GM12878 (cell line): ENCODE results near the gene ARL14. TPM values are rescaled to one million over a fixed set of nuclear protein-coding genes. Genes with fewer than 3 reads are reported as not detected.

ENCODE experiments used
- ATAC-seq: fragments of 200-7000 bp; cut with Tn5 transposase; 3 replicates; pipeline ENCODE4 v1.9.1; 2020; ENCODE audit warnings: mild to moderate bottlenecking, moderate library complexity
- Bru-seq: library from RNA; stranded (reverse); fragments of 400-500 nt; gene quantifications from one replicate; lab custom pipeline; 2021; lab: Mats Ljungman, UMichigan
- BruChase-seq, 2 experiments: library from RNA; stranded (reverse); fragments of 400-500 nt; gene quantifications; one replicate each; lab custom pipeline; 2021; lab: Mats Ljungman, UMichigan
- BruUV-seq: library from RNA; stranded (reverse); fragments of 400-500 nt; replicated peaks from 2 replicates; lab custom pipeline; 2021; lab: Mats Ljungman, UMichigan
- CTCF ChIA-PET: fragments of 300-600 bp; sonication (Branson Sonifier 250); formaldehyde crosslinking; extraction: SDS; loops from one replicate; lab custom pipeline; 2021; ENCODE audit warnings: inconsistent platforms; lab: Yijun Ruan, JAX
- POLR2A ChIA-PET: fragments of 350-600 bp; formaldehyde crosslinking; extraction: SDS; loops from one replicate; lab custom pipeline; 2021; ENCODE audit warnings: inconsistent platforms; lab: Charles Lee
- RAD21 ChIA-PET: fragments of 300-600 bp; sonication (Branson Sonifier 250); formaldehyde crosslinking; loops from one replicate; lab custom pipeline; 2023; ENCODE audit warnings: antibody characterized with exemption; ENCODE audit not compliant: unreplicated experiment; lab: Charles Lee
- SMC1A ChIA-PET: fragments of 300-600 bp; sonication (Branson Sonifier 250); formaldehyde crosslinking; loops from one replicate; lab custom pipeline; 2023; ENCODE audit not compliant: unreplicated experiment, uncharacterized antibody; lab: Charles Lee
- DNase-seq: peaks from one replicate; pipeline ENCODE4 v3.0.0-alpha.2; 2011; ENCODE audit warnings: low read depth, low spot score
- FAIRE-seq: peaks from 3 replicates; lab custom pipeline; 2011; peaks lifted over from hg19 to GRCh38; lab: Jason Lieb, UNC
- H2AFZ ChIP-seq: 2 replicates; pipeline ENCODE4 v1.6.0; 2011; ENCODE audit warnings: low read depth, low read length, control low read depth; ENCODE audit not compliant: control insufficient read depth
- H3K27ac ChIP-seq: 2 replicates; pipeline ENCODE4 v1.5.1; 2011; ENCODE audit warnings: control low read depth; ENCODE audit not compliant: control insufficient read depth, insufficient read depth
- H3K27me3 ChIP-seq, 2 experiments: replicated peaks in 1 of 2; 2 replicates each; pipeline versions ENCODE4 v1.6.0 to v1.6.1; 2011; ENCODE audit warnings: low read length in 1 of 2; ENCODE audit not compliant: control insufficient read depth in 2 of 2, insufficient read depth in 2 of 2
- H3K36me3 ChIP-seq, 2 experiments: 2 replicates each; pipeline ENCODE4 v1.5.1; 2011; ENCODE audit warnings: low read length in 1 of 2; ENCODE audit not compliant: control insufficient read depth in 2 of 2, insufficient read depth in 2 of 2
- H3K4me1 ChIP-seq: 2 replicates; pipeline ENCODE4 v1.6.1; 2011; ENCODE audit warnings: mild to moderate bottlenecking, low read length, moderate library complexity, mixed read lengths; ENCODE audit not compliant: control insufficient read depth, insufficient read depth
- H3K4me2 ChIP-seq: 2 replicates; pipeline ENCODE4 v1.6.0; 2011; ENCODE audit warnings: control low read depth; ENCODE audit not compliant: control insufficient read depth, insufficient read depth
- H3K4me3 ChIP-seq: fragments of 200-600 bp; sonication (generic); 2 replicates; pipeline ENCODE4 v1.5.1; 2016
- H3K79me2 ChIP-seq: 2 replicates; pipeline ENCODE4 v1.6.0; 2011; ENCODE audit warnings: low read length; ENCODE audit not compliant: control insufficient read depth, insufficient read depth
- H3K9ac ChIP-seq: 2 replicates; pipeline ENCODE4 v1.8.0; 2011; ENCODE audit warnings: low read length, control low read depth, mixed read lengths; ENCODE audit not compliant: control insufficient read depth, insufficient read depth
- H3K9me3 ChIP-seq: replicated peaks from 3 replicates; pipeline ENCODE4 v1.5.1; 2011; ENCODE audit warnings: mild to moderate bottlenecking, low read length; ENCODE audit not compliant: control insufficient read depth, insufficient read depth
- H4K20me1 ChIP-seq: 2 replicates; pipeline ENCODE4 v1.6.0; 2011; ENCODE audit not compliant: control insufficient read depth, insufficient read depth
- ASH2L ChIP-seq: fragments of 300-600, 200-600 bp; sonication (generic); IDR thresholded peaks from 2 replicates; pipeline ENCODE4 v1.6.1; 2017; ENCODE audit warnings: low read depth, mild to moderate bottlenecking, borderline replicate concordance
- CBX5 ChIP-seq: sonication (generic); IDR thresholded peaks from 2 replicates; pipeline ENCODE4 v1.6.1; 2016; ENCODE audit warnings: low read depth, moderate library complexity, mild to moderate bottlenecking, inconsistent platforms
- HSF1 ChIP-seq: fragments of 150-350 bp; IDR thresholded peaks from 2 replicates; pipeline ENCODE4 v1.6.1; 2014; ENCODE audit warnings: mild to moderate bottlenecking, low read depth, low read length
- JUNB ChIP-seq: IDR thresholded peaks from 2 replicates; pipeline ENCODE4 v1.6.1; 2016; ENCODE audit warnings: antibody characterized with exemption, mild to moderate bottlenecking
- LARP7 ChIP-seq: fragments of 450-650 bp; IDR thresholded peaks from 2 replicates; pipeline ENCODE4 v1.6.1; 2017; ENCODE audit warnings: mild to moderate bottlenecking
- PAX5 ChIP-seq: IDR thresholded peaks from 2 replicates; pipeline ENCODE4 v1.6.1; 2011; ENCODE audit warnings: low read depth, low read length, borderline replicate concordance
- RCOR1 ChIP-seq: conservative IDR thresholded peaks from 2 replicates; pipeline ENCODE4 v1.6.1; 2012; ENCODE audit warnings: low read depth, low read length, improper control_type of control experiment
- RUNX3 ChIP-seq: IDR thresholded peaks from 2 replicates; pipeline ENCODE4 v1.6.1; 2012; ENCODE audit warnings: low read length, inconsistent platforms
- SKIL ChIP-seq: fragments of 450-650 bp; IDR thresholded peaks from 2 replicates; pipeline ENCODE4 v1.6.1; 2017; ENCODE audit warnings: mild to moderate bottlenecking, low read depth, inconsistent platforms; ENCODE audit not compliant: poor library complexity, severe bottlenecking
- SP1 ChIP-seq: IDR thresholded peaks from one replicate; pipeline ENCODE4 v1.6.1; 2011; ENCODE audit warnings: low read depth, low read length
- STAT3 ChIP-seq: IDR thresholded peaks from 2 replicates; pipeline ENCODE4 v1.6.1; 2011; ENCODE audit warnings: low read depth, low read length, improper control_type of control experiment
- TBL1XR1 ChIP-seq: IDR thresholded peaks from 2 replicates; pipeline ENCODE4 v1.6.1; 2012; ENCODE audit warnings: low read depth, low read length, improper control_type of control experiment
- YY1 ChIP-seq: IDR thresholded peaks from 2 replicates; pipeline ENCODE4 v1.6.1; 2011; ENCODE audit warnings: low read depth, mild to moderate bottlenecking, low read length
- ZNF384 ChIP-seq: IDR thresholded peaks from 2 replicates; pipeline ENCODE4 v1.6.1; 2012; ENCODE audit warnings: low read depth, mild to moderate bottlenecking, low read length, improper control_type of control experiment, borderline replicate concordance
- WGBS: methylation state at CpG from one replicate; pipeline ENCODE4 v1.1.6; 2016; ENCODE audit warnings: low lambda C conversion rate; ENCODE audit not compliant: insufficient replicate concordance, insufficient coverage; ENCODE audit errors: missing lambda C conversion rate; 5-methylcytosine and 5-hydroxymethylcytosine counted together
- in situ Hi-C: fragments of 300-500 bp; cut with MboI; formaldehyde crosslinking; loops from 9 replicates; pipeline ENCODE4 v1.14.3; 2018; ENCODE audit warnings: mixed read lengths
- intact Hi-C: fragments of 100-400 bp; cut with micrococcal nuclease; formaldehyde crosslinking; loops from one replicate; pipeline ENCODE4 v1.14.2; 2022; ENCODE audit not compliant: unreplicated experiment
- long read RNA-seq, 2 experiments: library from polyadenylated mRNA; unstranded; transcript quantifications; one replicate each; pipeline ENCODE4 v2.0.0, GENCODE V29; 2019 to 2020
- polyA minus RNA-seq, 3 experiments: library from RNA; depleted of rRNA, polyadenylated mRNA; stranded (reverse); fragments of >200 nt; gene quantifications; 2 replicates each; pipeline ENCODE4 v1.2.3, GENCODE V29; 2011
- polyA plus RNA-seq, 11 experiments: library from polyadenylated mRNA; depleted of rRNA in 4 of 11; unstranded in 6 of 11; stranded (reverse) in 5 of 11; fragments of >200 nt; fragmentation: Nextera tagmentation in 4 of 11; fragmentation: Illumina TruSeq in 1 of 11; extraction: Ambion mirVana in 4 of 11; extraction: Trizol in 1 of 11; gene quantifications; 1 replicate in 1 of 11; 2 replicates in 10 of 11; pipeline versions ENCODE4 v1.2.1 to v1.2.3, GENCODE V29; 2011 to 2016; ENCODE audit warnings: inconsistent platforms in 2 of 11, missing spikeins in 2 of 11, low read depth in 1 of 11
- total RNA-seq, 4 experiments: library from RNA; depleted of rRNA in 3 of 4; stranded (reverse); fragments of >200 nt in 3 of 4; fragmentation: Illumina TruSeq in 1 of 4; extraction: Trizol in 1 of 4; gene quantifications; 2 replicates each; pipeline versions ENCODE4 v1.2.1 to v1.2.3, GENCODE V29; 2013 to 2021

The ARL14 gene
- not detected in 2 replicates for total RNA-seq (2013; cell fraction: nucleolus; rRNA removed)
- total RNA-seq (2014; rRNA removed) (not detected in 2 replicates), total RNA-seq (2014; rRNA removed; fragmentation: Illumina TruSeq; extraction: Trizol) (not detected in 2 replicates), total RNA-seq (2021) (not detected in 2 replicates), polyA plus RNA-seq (2011; rRNA removed) (not detected in 2 replicates), polyA plus RNA-seq (2014; fragmentation: Illumina TruSeq; extraction: Trizol) (0.04 TPM in 1 of 2 replicates, not detected in the other), polyA plus RNA-seq (2014; fragmentation: Nextera tagmentation; extraction: Ambion mirVana) (under 1 TPM in 1 of 2 experiments, not detected in 1; 0.18 TPM), polyA plus RNA-seq (2014; rRNA removed) (not detected in 2 replicates), polyA plus RNA-seq (2016; fragmentation: Nextera tagmentation; extraction: Ambion mirVana) (not detected), polyA minus RNA-seq (2011; rRNA and poly(A)+ RNA removed) (not detected in 2 replicates), Bru-seq, nascent RNA (percentile 19 among the genes with signal in this experiment), BruChase-seq, experiment 1, labeled RNA remaining after a 6-hour chase (not detected), BruChase-seq, experiment 2, labeled RNA remaining after a 2-hour chase (percentile 15 among the genes with signal in this experiment)
- not detected for polyA plus RNA-seq (2011; ENCODE audit: low read depth)
- polyA plus RNA-seq (2011; cell fraction: cytosol; rRNA removed), result not detected in 2 replicates
- not detected in 2 replicates for polyA plus RNA-seq (2011; cell fraction: nucleus; rRNA removed)
- polyA plus RNA-seq (2012), result not detected in 2 replicates
- polyA minus RNA-seq (2011; cell fraction: cytosol; rRNA and poly(A)+ RNA removed), result not detected in 2 replicates
- polyA minus RNA-seq (2011; cell fraction: nucleus; rRNA and poly(A)+ RNA removed), result not detected in 2 replicates
- long read RNA-seq, experiment 1, result 0 reads
- long read RNA-seq, experiment 2, result 0 reads

GRCh38 chr3:160676547-160677303, at the start of gene ARL14:
TSS of gene ARL14 (plus strand) at chr3:160677160. CDS start at chr3:160677347, 187 bp downstream.
- Histone ChIP-seq H3K9me3 (no peaks in the 10 kb centered on the region), H2AFZ (no peak within 1 kb of the TSS), H4K20me1 (no peaks in the 10 kb centered on the region), H3K4me1 (no peaks in the 10 kb centered on the region), H3K4me2 (no peak within 1 kb of the TSS), H3K27me3 (no peaks in the 10 kb centered on the region), H3K36me3 (no peaks in the 10 kb centered on the region), H3K4me3 (no peak within 1 kb of the TSS), H3K79me2 (no peaks in the 10 kb centered on the region), H3K27ac (no peak within 1 kb of the TSS), H3K9ac (no peak within 1 kb of the TSS)
- RAD21 ChIA-PET, result no interaction called here
- SMC1A ChIA-PET, result interaction anchor here (0.7 to 1.6 kb wide), 2 partner anchors 14 to 35 kb away, joined by 3 read pairs; no protein-coding TSS in a partner anchor
- in situ Hi-C loops, result no loop called here
- intact Hi-C loops, result loop anchor here (5.0 kb wide), 1 partner anchor 546 kb away; the partner anchor contains the start of gene NMD3
- peak; percentile 35 for ATAC-seq
- CTCF ChIA-PET, result no interaction called here
- DNase-seq, result no peak
- WGBS, result 82% methylated on average over 4 of the region's 4 CpGs
- BruUV-seq, result no TSS peak
- FAIRE-seq, result no peak
- POLR2A ChIA-PET, result no interaction called here
- no peak for TF ChIP-seq CBX5
- peak; percentile 19; the same call in 1 of the 2 replicates for TF ChIP-seq JUNB
- TF ChIP-seq SP1, result no peak
- TF ChIP-seq SKIL, result no peak
- TF ChIP-seq HSF1, result no peak
- TF ChIP-seq TBL1XR1, result no peak
- TF ChIP-seq YY1, result no peak
- TF ChIP-seq RCOR1, result no peak
- TF ChIP-seq LARP7, result no peak
- TF ChIP-seq RUNX3, result peak; percentile 15; the same call in 1 of the 2 replicates
- TF ChIP-seq ZNF384, result no peak
- TF ChIP-seq ASH2L, result no peak
- no peak for TF ChIP-seq STAT3
- TF ChIP-seq PAX5, result no peak
